ENCODE data around the gene VAMP2.

VAMP2 gene

GRCh38 chr17:8116776-8117175, 46.0 kb downstream of the VAMP2 start:
- Mint-ChIP-seq H3K27ac (no peak overlapping the region), H3K4me1 (peaks cover 40% of the 10 kb centered on the region), H3K27me3 (peaks cover 89% of the 10 kb centered on the region), H3K36me3 (peaks cover 4% of the 10 kb centered on the region), H3K9me3 (no peaks in the 10 kb centered on the region), H3K4me3 (no peak overlapping the region)
- DNase-seq: no peak
- CTCF ChIA-PET: interaction anchor here (0.7 to 3.3 kb wide), 7 partner anchors 22 to 184 kb away, joined by 3 to 38 read pairs (median 3); no protein-coding TSS in a partner anchor

- no peak overlapping the region for H3K27ac Mint-ChIP-seq
These were observed 51.8 kb downstream of the VAMP2 start for GRCh38 chr17:8110907-8111306.

DNA sequence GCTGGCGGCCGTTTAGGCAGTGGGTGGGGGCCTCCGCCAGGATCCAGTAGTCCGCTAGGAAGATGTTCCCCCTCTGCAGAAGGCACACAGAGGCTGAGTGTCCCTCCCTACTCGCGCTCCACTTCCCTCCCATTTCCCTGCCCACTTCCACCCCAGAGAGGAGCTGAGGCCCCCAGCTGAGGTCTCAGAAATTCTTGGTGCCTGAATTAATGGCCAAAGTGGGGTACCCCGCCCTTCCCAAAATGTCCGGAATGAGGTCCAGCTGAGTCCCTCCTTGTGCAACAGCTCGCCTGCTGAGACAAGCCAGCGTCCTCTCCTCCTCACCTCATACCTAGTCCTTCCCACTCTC, 52.3 kb downstream of the VAMP2 start:
- no peak overlapping the region for H3K27ac Mint-ChIP-seq

More at GRCh38 chr17:8110907-8111306, 51.8 kb downstream of the VAMP2 start:
- Mint-ChIP-seq H3K4me3 (no peak overlapping the region), H3K36me3 (no peaks in the 10 kb centered on the region), H3K9me3 (no peaks in the 10 kb centered on the region), H3K27me3 (peaks cover 88% of the 10 kb centered on the region), H3K4me1 (peaks cover 2% of the 10 kb centered on the region)
- CTCF ChIA-PET: interaction anchor here (0.7 to 11.2 kb wide), 22 partner anchors 8 to 217 kb away, joined by 3 to 113 read pairs (median 3); partner anchors contain the start of gene ALOXE3
- no peak for DNase-seq

DNA sequence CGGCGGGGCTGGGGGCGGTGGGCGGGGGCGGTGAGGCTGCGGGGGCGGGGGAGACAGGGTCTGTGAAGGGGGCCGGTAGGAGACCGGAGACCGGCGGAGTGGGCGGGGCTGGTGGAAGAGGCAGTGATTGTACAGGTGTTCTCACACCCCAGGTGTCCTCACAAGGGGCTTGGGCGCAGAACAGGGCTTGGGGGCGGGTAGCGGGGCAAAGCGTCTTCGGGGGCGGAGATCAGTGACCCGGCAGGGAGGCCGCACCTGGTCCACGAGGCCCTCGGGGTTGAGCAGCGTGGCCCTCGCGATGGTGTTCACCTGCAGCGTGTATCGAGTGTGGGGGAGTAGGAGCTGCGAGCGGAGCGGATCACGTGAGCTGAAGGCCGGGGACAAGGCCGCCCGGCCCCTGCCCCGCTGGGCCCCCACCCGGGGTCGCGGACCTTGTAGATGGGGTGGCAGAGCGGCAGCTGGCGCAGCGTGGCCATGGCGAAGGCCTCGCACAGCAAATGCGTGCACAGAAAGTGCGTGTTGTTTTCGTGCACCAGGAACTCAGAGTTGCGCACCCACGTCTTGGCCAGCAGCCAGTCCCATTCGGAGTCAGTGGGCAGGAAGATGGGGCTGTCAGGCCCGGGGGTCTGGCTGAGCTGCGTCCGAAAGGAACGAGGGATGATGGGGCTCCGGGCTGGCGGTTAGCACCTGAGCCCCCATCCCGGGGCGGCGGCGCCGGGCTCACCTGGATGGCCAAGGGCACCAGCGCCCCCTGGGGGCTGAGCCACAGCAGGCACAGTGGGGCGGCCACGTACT, 52.9 kb downstream of the VAMP2 start:
- Mint-ChIP-seq H3K36me3 (no peaks in the 10 kb centered on the region), H3K27ac (no peak overlapping the region), H3K4me1 (peaks cover 2% of the 10 kb centered on the region), H3K27me3 (peaks cover 83% of the 10 kb centered on the region), H3K9me3 (no peaks in the 10 kb centered on the region), H3K4me3 (no peak overlapping the region)
- peak; percentile 86 for DNase-seq
- CTCF ChIA-PET: interaction anchor here (0.6 to 11.2 kb wide), 20 partner anchors 9 to 218 kb away, joined by 3 to 113 read pairs (median 4); partner anchors contain the start of gene ALOXE3

More for the DNA sequence above, 52.3 kb downstream of the VAMP2 start:
- Mint-ChIP-seq H3K27me3 (peaks cover 85% of the 10 kb centered on the region), H3K4me1 (peaks cover 2% of the 10 kb centered on the region), H3K9me3 (no peaks in the 10 kb centered on the region), H3K36me3 (no peaks in the 10 kb centered on the region), H3K4me3 (peak overlapping the region; percentile 47)
- no peak for DNase-seq
- CTCF ChIA-PET: interaction anchor here (0.6 to 11.2 kb wide), 23 partner anchors 8 to 217 kb away, joined by 3 to 113 read pairs (median 3); partner anchors contain the start of gene ALOXE3

Data from activated naive CD4-positive, alpha-beta T cell treated with anti-CD3 and anti-CD28 coated beads, Interleukin-2, amount 10 ng/mL, durations not matched to agents 7 days and 5 days (primary cell).